Left ventricle myocardium inferior (tissue), 1 donor: ENCODE results near the gene TTC34. TPM values are rescaled to one million over a fixed set of nuclear protein-coding genes. Genes with fewer than 3 reads are reported as not detected.

ENCODE experiments used
- DNase-seq: peaks from one replicate; pipeline ENCODE4 v3.0.0-alpha.2; 2020
- H3K27ac ChIP-seq: fragments of 200-600 bp; replicated peaks from 2 replicates; pipeline ENCODE4 v1.8.0; 2021
- H3K27me3 ChIP-seq: fragments of 200-600 bp; 2 replicates; pipeline ENCODE4 v1.8.0; 2021; ENCODE audit warnings: low read depth
- H3K36me3 ChIP-seq: fragments of 200-600 bp; 2 replicates; pipeline ENCODE4 v1.8.0; 2021
- H3K4me1 ChIP-seq: fragments of 200-600 bp; 2 replicates; pipeline ENCODE4 v1.8.0; 2021
- H3K4me3 ChIP-seq: fragments of 200-600 bp; 2 replicates; pipeline ENCODE4 v1.8.0; 2021; ENCODE audit warnings: mild to moderate bottlenecking, moderate library complexity
- H3K9me3 ChIP-seq: fragments of 200-600 bp; replicated peaks from 2 replicates; pipeline ENCODE4 v1.8.0; 2021
- CTCF ChIP-seq: fragments of 200-600 bp; IDR thresholded peaks from 2 replicates; pipeline ENCODE4 v1.8.0; 2021; ENCODE audit warnings: antibody characterized with exemption, mild to moderate bottlenecking, borderline replicate concordance
- intact Hi-C: fragments of 100-400 bp; cut with micrococcal nuclease; formaldehyde crosslinking; loops from one replicate; pipeline ENCODE4 v1.11.0; 2022
- long read RNA-seq: library from polyadenylated mRNA; unstranded; transcript quantifications from one replicate; pipeline ENCODE4 v2.0.0, GENCODE V29; 2021
- total RNA-seq: library from RNA; stranded (reverse); fragmentation: NEBNext Ultra II Directional; extraction: Animal tissue kit (Norgen Biotek cat#: 25700); gene quantifications from one replicate; pipeline ENCODE4 v1.2.1, GENCODE V29; 2021
- donor health status: DM: no; HTN: yes; CAD: no; lungs with severe emphysema.

Gene TTC34
- total RNA-seq = 0.91 TPM
- long read RNA-seq = 0 reads

GRCh38 chr1:2801535-2802291 lies at the start of gene TTC34:
TSS of gene TTC34 (minus strand) at chr1:2801693. CDS start at chr1:2800827, 866 bp downstream.
- Histone ChIP-seq H3K27me3 (peaks cover 89% of the 10 kb centered on the region), H3K36me3 (no peaks in the 10 kb centered on the region), H3K4me3 (no peak within 1 kb of the TSS), H3K9me3 (no peaks in the 10 kb centered on the region), H3K4me1 (no peaks in the 10 kb centered on the region), H3K27ac (no peak within 1 kb of the TSS)
- DNase-seq = no peak
- peak; percentile 31 for TF ChIP-seq CTCF
- intact Hi-C loops = no loop called here

- H3K27me3 ChIP-seq = peaks cover 75% of the 10 kb centered on the region
- TF ChIP-seq CTCF = no peak
- no peaks in the 10 kb centered on the region for H3K36me3 ChIP-seq
- intact Hi-C loops = no loop called here
- no peak for DNase-seq
- H3K27ac ChIP-seq = no peak overlapping the region
- no peaks in the 10 kb centered on the region for H3K9me3 ChIP-seq
- H3K4me3 ChIP-seq = no peak overlapping the region
- no peaks in the 10 kb centered on the region for H3K4me1 ChIP-seq
Observed at GRCh38 chr1:2850502-2850901, 49.0 kb upstream of the TTC34 start.

- H3K36me3 ChIP-seq = no peaks in the 10 kb centered on the region
- peaks cover 66% of the 10 kb centered on the region for H3K27me3 ChIP-seq
- DNase-seq = no peak
- H3K4me1 ChIP-seq = no peaks in the 10 kb centered on the region
- H3K4me3 ChIP-seq = no peak overlapping the region
- intact Hi-C loops = no loop called here
- peaks cover 8% of the 10 kb centered on the region for H3K9me3 ChIP-seq
- H3K27ac ChIP-seq = no peak overlapping the region
- TF ChIP-seq CTCF = no peak
Observed at GRCh38 chr1:2848006-2848670, 46.6 kb upstream of the TTC34 start.

GRCh38 chr1:2847086-2847985 lies 45.8 kb upstream of the TTC34 start:
- peaks cover 64% of the 10 kb centered on the region for H3K27me3 ChIP-seq

More at GRCh38 chr1:2847086-2847985, 45.8 kb upstream of the TTC34 start:
- no peak overlapping the region for H3K4me3 ChIP-seq
- H3K27ac ChIP-seq = no peak overlapping the region
- no peaks in the 10 kb centered on the region for H3K4me1 ChIP-seq
- DNase-seq = no peak
- TF ChIP-seq CTCF = no peak
- intact Hi-C loops = no loop called here
- peaks cover 16% of the 10 kb centered on the region for H3K9me3 ChIP-seq
- no peaks in the 10 kb centered on the region for H3K36me3 ChIP-seq
